MM.1S (cell line): ENCODE data around the gene MX1.

Source experiments
- CTCF ChIP-seq: fragments of 300-600 bp; sonication (generic); IDR thresholded peaks from 2 replicates; pipeline ENCODE4 v1.5.1; 2016; ENCODE audit warnings: antibody characterized with exemption, low read length, mixed read lengths
- EZH2 ChIP-seq: fragments of 300-600 bp; sonication (generic); optimal IDR thresholded peaks from 2 replicates; pipeline ENCODE3; 2017; ENCODE audit warnings: low read depth, mild to moderate bottlenecking, antibody characterized with exemption, low read length, mixed read lengths

- TF ChIP-seq CTCF (no peak), EZH2 (no peak)
These were observed 40.2 kb downstream of the MX1 start for GRCh38 chr21:41466024-41466820.
